GM18502 (cell line): Measurements from ENCODE around the gene PAPLN.
A peak's percentile ranks its signal among the peaks of the same experiment; 100 is the strongest.
"Not testable (repeated sequence)": the region's sequence is repeated elsewhere in the genome, so short reads cannot be mapped to it uniquely, and the experiment has no call there.

Experiments used
- ATAC-seq: cut with Tn5 transposase; IDR thresholded peaks from one replicate; pipeline ENCODE4 v1.9.1; 2021; ENCODE audit warnings: mild to moderate bottlenecking; ENCODE audit not compliant: unreplicated experiment, poor library complexity

PAPLN gene

DNA sequence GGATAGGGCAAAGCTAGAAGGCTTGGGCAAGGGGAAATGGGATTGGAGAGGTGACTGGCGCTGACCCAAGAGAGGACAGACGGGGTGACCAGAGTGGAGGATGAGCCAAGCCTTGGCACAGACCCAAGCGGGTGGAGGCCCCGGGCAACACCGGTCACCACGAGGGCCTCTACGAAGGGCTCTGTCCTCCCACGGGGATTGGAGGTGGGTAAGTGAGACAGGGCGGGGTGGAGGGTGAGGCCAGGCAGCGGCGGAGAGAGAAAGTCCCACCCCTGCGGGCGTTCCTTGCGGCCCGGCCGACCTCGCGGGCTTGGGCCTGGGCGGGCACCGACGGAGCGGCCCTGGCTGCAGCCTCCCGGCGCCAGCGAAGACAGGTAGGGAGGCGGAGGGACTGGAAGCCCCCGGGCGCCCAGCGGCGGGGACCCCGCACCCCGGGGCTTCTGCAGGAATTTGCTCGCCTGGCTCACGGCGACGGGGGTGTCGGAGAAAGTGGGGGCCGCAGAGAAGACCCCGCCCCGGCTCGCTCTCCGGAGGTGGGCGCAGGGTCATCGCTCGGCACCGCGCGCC, at the start of gene PAPLN:
PAPLN (plus strand) TSS at position 288 of the 567 bp plus-strand sequence. CDS start 2,273 bp downstream, outside the sequence.
- ATAC-seq: no peak

- ATAC-seq: no peak
These were observed 48.8 kb upstream of the PAPLN start for GRCh38 chr14:73188501-73188911.

GRCh38 chr14:73189651-73190050, 47.7 kb upstream of the PAPLN start:
- no peak for ATAC-seq

DNA sequence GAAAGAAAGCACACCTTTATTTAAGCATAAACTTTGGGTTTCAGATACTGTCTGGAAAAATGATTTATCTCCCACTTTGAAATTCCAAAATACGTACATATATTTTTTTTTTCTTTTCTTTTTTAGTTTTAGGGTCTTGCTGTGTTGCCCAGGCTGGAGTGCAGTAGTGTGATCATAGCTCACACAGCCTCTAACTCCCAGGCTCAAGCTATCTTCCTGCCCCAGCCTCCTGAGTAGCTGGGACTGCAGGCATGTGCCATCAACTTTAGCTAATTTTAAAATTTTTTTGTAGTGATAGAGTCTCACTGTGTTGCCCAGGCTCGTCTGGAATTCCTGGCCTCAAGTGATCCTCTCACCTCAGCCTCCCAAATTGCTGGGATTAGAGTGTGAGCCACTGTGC, 45.9 kb upstream of the PAPLN start:
- no peak for ATAC-seq

GRCh38 chr14:73194306-73194705, 43.0 kb upstream of the PAPLN start:
- ATAC-seq: not testable (repeated sequence)

DNA sequence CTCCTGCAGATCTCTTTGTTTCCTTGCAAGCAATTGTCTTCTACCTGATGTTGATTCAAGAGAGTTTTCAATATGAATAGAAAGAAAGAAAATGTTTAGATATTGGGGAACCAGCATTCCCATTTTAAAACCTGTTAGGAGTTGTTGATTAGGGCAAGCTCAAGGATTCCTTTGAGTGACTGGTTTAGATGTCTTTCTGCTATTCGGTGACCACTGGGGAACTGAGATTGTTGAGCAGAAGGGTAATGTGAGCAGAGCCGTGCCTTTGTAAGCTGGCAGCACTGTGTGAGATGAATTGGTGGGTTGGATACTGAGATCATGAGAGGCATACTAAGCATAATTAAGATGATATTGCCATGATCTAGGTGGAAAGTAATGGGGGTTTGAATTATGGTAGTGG, 39.1 kb upstream of the PAPLN start:
- ATAC-seq: no peak

DNA sequence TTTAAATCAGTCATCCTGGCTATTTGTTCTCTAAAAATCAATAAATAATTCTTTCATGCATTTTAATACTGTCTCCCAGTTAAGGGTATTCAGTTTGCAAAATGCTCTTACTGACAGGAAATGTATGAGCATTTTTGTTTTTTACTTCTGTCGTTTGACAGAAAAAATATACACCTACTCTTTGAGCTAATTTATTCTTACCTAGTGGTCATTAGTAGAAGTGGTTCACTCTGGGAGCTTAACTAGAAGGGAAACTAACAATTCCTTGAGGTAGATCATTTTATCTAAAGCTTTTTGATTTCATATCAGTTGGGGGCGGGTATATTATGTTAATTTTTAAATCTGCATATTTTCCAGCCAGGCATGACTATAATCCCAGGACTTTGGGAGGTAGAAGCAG, 33.8 kb upstream of the PAPLN start:
- ATAC-seq: no peak

DNA sequence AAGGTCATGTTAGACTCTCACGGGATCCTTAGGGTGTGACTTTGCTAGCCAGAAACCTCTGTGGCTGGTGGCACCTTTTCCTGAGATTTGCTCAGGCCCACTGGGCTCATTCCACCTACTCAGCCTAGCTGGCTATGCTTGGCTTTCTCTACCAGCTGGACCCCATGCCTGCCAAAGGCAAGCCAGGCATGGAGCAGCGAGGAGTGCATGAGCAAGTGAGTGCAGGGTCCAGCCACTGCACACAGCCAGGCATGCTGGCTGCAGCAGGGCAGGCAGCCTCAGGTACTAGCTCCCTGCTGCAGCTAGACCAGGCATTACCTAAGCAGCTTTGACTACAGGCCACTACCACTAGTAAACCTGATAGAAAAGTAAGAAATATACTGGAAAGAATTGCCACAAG, 29.7 kb upstream of the PAPLN start:
- ATAC-seq: no peak

DNA sequence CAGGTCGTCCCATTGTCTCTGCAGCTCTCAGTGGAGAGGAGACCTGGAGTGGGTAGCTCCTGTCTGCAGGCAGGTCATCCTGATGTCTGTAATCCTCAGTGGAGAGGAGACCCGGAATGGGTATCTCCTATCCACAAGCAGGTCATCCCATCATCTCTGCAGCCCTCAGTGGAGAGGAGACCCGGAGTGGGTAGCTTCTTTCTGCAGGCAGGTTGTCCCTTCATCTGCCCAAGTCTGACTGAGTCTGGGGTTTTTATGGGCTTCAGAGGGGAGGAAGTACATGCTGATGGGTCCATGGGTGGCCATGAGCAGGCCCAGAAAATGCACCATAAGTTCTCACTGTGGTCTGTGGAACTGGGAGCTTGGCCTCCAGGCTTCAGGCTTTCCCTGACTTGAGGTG, 28.9 kb upstream of the PAPLN start:
- ATAC-seq: no peak

GRCh38 chr14:73208846-73209245, 28.5 kb upstream of the PAPLN start:
- ATAC-seq: no peak

DNA sequence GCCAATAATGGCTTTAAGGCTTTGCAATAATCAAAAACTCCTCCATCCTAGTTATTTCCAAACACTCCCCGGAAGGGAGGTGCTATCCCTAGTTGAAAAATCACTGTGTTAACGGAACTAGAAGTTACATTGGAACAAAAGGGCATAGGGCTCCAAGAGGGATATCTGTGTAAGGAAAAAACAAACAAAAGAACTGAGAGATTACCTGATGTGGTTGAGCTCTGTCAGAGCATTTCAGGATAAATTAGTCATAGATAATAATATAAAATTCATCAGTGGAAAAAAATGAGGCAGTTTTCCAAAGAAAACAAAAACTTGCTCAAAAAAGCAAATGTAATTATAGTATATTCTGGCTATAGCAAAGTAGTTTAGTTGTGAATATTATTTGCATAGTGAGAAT, 27.4 kb upstream of the PAPLN start:
- no peak for ATAC-seq

GRCh38 chr14:73211251-73212040, 25.9 kb upstream of the PAPLN start:
- no peak for ATAC-seq

DNA sequence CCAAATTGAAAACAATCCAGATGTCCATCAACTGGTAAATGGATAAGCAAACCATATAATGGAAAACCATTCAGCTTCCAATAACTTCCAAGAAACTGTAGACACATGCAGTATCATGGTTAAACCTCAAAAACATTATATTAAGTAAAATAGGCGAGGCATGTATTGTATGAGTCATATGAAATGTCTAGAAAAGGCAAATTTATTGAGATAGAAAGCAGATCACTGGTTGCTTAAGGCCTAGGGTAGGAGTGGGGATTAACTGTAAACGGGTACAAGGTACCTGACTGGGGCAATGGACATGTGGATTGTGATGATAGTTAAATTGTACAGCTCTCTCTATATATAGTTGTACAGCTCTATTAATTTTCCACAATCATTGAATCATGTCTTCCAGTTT, 21.3 kb upstream of the PAPLN start:
- ATAC-seq: no peak

GRCh38 chr14:73217411-73217810, 19.9 kb upstream of the PAPLN start:
- ATAC-seq: no peak

GRCh38 chr14:73220061-73220460, 17.2 kb upstream of the PAPLN start:
- ATAC-seq: no peak

GRCh38 chr14:73220634-73221033, 16.7 kb upstream of the PAPLN start:
- ATAC-seq: no peak

DNA sequence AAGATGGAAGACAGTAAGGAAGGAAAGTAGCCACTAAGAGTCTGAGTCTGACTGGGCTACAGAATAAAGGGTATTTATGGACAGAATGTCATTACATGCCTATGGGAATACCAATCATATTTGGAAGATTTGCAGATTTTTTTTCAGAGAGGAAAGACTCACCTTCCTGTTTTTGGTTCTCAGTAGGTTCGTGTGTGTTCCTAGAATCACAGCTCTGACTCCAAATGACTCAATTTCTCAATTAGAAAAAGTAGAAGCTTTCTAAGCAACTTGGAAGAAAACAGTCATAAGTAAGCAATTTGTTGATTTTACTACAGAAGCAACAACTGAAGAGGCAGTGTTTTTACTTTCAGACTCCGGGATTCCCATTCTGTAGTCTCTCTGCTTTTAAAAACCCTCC, 15.4 kb upstream of the PAPLN start:
- no peak for ATAC-seq

DNA sequence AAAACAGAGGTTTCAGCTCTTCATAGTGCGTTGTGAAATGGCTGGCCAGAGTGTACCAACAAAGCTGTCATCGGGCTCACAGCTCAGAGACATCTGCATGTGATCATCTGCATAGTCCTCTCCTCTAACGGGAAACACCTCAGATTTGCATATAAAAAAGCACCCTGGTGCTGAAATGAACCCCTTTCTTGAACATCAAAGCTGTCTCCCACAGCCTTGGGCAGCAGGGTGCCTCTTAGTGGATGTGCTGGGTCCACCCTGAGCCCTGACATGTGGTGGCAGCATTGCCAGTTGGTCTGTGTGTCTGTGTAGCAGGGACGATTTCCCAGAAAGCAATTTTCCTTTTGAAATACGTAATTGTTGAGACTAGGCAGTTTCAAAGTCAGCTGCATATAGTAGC, 14.3 kb upstream of the PAPLN start:
- peak; percentile 59 for ATAC-seq

GRCh38 chr14:73225496-73225895, 11.8 kb upstream of the PAPLN start:
- no peak for ATAC-seq

DNA sequence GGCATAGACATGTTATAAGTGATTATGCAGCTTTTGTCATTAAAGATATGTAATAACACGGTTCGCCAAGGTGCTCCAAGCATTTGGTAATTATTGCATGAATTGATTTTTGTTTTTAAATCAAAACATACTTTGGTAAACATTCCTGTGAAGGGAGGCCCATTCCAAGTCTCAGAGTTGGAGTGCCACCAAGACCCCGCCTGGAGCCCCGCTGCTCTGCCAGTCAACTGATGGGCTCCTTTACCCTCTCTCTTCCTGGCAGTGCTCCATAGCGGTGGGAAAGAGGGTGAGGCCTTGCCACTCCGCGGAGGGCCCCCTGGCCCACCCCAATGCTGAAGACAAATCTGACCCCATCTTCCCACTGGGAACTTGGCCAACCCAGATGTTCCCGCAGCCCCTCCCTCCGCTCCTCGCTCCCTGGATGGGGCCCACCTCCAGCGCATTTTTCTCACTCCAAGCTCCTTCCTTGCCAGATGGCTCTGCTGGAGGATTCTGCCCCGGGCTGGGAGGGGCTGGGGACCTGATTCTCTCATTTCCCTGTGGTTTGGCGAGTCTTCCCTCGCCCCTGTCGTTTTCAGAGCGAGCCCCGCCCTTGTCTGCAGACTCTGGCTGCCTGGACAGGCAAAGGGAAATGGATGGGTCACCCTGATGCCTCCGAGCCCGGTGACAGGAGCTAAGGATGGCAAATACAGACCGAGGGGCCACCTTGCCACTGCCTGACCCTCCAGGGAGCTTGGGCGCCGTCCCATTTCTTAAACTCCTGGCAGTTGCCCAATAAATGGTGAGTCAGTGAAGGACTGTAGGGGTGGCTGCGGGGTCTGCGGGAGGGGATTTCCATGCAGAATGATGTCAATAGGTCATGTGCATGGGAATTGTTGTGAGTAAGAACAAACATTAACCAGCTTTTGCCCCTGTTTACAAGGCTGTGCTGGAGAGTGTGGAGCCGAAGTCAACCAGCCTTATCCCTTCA, 9.2 kb upstream of the PAPLN start:
- ATAC-seq: no peak

DNA sequence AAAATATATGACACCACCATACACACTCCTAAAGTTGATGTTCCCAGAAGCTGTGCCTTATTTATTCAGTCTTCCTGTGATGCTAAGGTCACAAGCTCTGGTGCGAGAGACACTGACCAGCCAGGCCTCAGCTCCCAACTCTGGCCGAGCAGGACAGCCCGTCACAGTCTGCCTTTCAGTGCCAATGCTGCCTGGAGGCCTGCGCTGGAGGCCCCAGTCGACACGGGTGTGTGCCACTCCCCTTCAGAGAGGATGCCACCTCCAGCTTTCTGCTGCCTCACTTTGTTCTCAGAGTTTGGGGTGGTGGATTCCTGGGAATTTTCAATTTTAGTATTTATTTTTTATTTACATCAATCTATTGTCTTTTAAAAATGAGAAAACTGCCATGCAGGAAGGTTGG, 7.3 kb upstream of the PAPLN start:
- no peak for ATAC-seq
